ENCODE measurements around the gene GOLPH3L.
A peak's percentile ranks its signal among the peaks of the same experiment; 100 is the strongest.
"Not testable (repeated sequence)": the region's sequence is repeated elsewhere in the genome, so short reads cannot be mapped to it uniquely, and the experiment has no call there.

GOLPH3L gene

DNA sequence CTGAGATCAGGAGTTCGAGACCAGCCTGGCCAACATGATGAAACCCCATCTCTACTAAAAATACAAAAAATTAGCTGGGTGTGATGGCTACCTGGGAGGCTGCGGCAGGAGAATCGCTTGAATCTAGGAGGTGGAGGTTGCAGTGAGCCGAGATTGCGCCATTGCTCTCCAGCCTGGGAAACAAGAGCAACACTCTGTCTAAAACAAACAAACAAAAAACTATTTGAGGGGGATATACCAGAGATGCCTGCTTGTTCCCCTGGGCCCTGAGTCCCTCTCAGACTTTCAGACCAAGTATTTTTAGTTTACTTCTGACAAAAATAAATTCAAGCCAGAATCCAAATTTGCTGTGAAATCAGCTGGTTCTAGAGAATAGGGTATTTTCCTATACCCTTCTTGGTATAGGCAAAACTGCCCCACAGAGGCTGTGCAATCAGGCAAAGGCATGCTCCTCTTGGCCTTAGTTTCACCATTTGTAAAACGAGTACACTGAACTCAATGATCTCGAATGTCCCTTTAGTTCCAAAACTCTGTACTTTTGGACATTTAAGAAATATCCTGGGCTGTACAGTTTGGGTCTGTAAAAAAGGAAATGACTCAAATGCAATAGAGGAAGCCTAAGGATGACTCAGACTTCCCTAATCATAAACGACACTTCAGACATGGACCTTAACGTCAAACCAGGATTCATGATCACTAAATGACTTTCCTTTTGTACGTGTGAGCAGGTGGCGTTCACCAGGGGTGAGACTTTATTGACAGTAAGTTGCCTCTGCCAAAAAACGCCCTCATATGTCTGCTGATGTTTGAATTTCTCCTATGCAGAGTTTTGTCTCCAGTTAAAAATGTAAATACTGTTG is 83.7 kb downstream of the GOLPH3L start:
- Histone ChIP-seq H3K9me3 (ENCODE audit: control insufficient read depth in 1 of 2, low read length in 2 of 2) (no peaks in the 10 kb centered on the region), H3K4me1 (ENCODE audit: control insufficient read depth in 1 of 2, insufficient read depth in 2 of 2, low read length in 2 of 2) (peaks cover 10 to 17% of the 10 kb centered on the region in 2 donors), H3K27ac (ENCODE audit: low read length) (peak overlapping the region; percentile 95), H3K36me3 (ENCODE audit: control insufficient read depth in 1 of 2, insufficient read depth in 2 of 2, low read length in 2 of 2) (peaks cover 5 to 13% of the 10 kb centered on the region in 2 donors), H3K27me3 (ENCODE audit: low read depth, low read length) (no peaks in the 10 kb centered on the region), H3K4me3 (ENCODE audit: low read depth in 1 of 2, low read length in 2 of 2) (peak overlapping the region; percentile 13 to 46)

DNA sequence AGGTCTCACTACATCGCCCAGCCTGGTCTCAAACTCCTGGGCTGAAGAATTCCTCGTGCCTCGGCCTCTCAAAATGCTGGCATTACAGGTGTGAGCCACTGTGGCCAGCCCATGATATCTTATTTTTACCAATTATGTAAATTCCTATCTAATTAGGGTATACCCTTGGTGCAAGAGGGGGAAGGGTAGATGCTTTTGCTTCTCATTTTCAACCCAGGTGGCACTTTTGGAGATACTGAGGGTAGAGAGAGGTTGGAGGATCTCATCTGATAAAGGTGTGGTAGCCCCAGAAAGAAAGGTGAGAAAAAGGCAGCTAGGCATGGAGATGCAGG is 85.0 kb downstream of the GOLPH3L start:
- H3K4me1 ChIP-seq (ENCODE audit: control insufficient read depth in 1 of 2, insufficient read depth in 2 of 2, low read length in 2 of 2) = peaks cover 10 to 17% of the 10 kb centered on the region in 2 donors
- H3K4me3 ChIP-seq (ENCODE audit: low read depth in 1 of 2, low read length in 2 of 2) = peak overlapping the region in 1 of 2 donors; percentile 46
- H3K27ac ChIP-seq (ENCODE audit: low read length) = peak overlapping the region; percentile 95
- H3K9me3 ChIP-seq (ENCODE audit: control insufficient read depth in 1 of 2, low read length in 2 of 2) = no peaks in the 10 kb centered on the region
- peaks cover 3 to 13% of the 10 kb centered on the region in 2 donors for H3K36me3 ChIP-seq (ENCODE audit: control insufficient read depth in 1 of 2, insufficient read depth in 2 of 2, low read length in 2 of 2)
- no peaks in the 10 kb centered on the region for H3K27me3 ChIP-seq (ENCODE audit: low read depth, low read length)

DNA sequence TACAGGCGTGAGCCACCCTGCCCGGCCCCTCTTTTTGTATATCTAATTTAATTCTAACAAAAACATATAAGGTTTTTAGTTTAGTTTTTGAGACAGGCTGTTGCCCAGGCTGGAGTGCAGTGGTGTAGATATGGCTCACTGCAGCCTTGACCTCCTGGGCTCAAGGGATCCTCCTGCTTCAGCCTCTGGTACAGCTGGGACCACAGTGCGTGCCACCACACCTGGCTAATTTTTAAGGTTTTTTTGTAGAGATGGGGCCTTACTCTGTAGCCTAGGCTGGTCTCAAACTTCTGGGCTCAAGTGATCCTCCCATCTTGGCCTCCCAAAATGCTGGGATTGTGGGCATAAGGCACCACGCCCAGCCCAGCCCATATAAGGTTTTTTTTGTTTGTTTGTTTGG is 86.4 kb downstream of the GOLPH3L start:
- H3K4me1 ChIP-seq (ENCODE audit: control insufficient read depth in 1 of 2, insufficient read depth in 2 of 2, low read length in 2 of 2) = peaks cover 10 to 17% of the 10 kb centered on the region in 2 donors
- no peaks in the 10 kb centered on the region for H3K9me3 ChIP-seq (ENCODE audit: control insufficient read depth in 1 of 2, low read length in 2 of 2)
- peak overlapping the region; percentile 95 for H3K27ac ChIP-seq (ENCODE audit: low read length)
- H3K4me3 ChIP-seq (ENCODE audit: low read depth in 1 of 2, low read length in 2 of 2) = no peak overlapping the region
- H3K27me3 ChIP-seq (ENCODE audit: low read depth, low read length) = no peaks in the 10 kb centered on the region
- H3K36me3 ChIP-seq (ENCODE audit: control insufficient read depth in 1 of 2, insufficient read depth in 2 of 2, low read length in 2 of 2) = peaks cover 0 to 13% of the 10 kb centered on the region in 2 donors

DNA sequence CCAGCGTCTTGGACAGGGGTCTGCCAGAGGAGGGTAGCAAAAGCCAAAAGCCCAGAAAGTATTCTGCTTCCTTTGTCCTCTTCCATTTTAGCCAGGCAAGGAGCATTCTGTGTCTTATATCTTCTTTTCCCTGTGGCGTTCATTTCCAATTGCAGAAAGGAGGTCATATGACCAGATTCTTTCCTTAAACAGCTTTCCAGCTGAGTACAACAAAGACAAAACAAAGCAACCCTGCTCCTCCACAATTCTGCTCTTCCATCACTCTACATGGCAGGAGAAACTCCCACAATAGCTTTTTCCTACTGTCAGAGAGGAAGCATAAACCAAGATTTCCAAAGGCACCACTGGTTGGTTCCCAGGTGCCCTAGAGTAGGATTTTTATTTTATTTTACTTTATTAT is 87.2 kb downstream of the GOLPH3L start:
- H3K9me3 ChIP-seq (ENCODE audit: control insufficient read depth in 1 of 2, low read length in 2 of 2) = no peaks in the 10 kb centered on the region
- H3K27ac ChIP-seq (ENCODE audit: low read length) = peak overlapping the region; percentile 83
- H3K4me1 ChIP-seq (ENCODE audit: control insufficient read depth in 1 of 2, insufficient read depth in 2 of 2, low read length in 2 of 2) = peaks cover 10 to 17% of the 10 kb centered on the region in 2 donors
- peaks cover 0 to 13% of the 10 kb centered on the region in 2 donors for H3K36me3 ChIP-seq (ENCODE audit: control insufficient read depth in 1 of 2, insufficient read depth in 2 of 2, low read length in 2 of 2)
- H3K27me3 ChIP-seq (ENCODE audit: low read depth, low read length) = no peaks in the 10 kb centered on the region
- no peak overlapping the region for H3K4me3 ChIP-seq (ENCODE audit: low read depth in 1 of 2, low read length in 2 of 2)

DNA sequence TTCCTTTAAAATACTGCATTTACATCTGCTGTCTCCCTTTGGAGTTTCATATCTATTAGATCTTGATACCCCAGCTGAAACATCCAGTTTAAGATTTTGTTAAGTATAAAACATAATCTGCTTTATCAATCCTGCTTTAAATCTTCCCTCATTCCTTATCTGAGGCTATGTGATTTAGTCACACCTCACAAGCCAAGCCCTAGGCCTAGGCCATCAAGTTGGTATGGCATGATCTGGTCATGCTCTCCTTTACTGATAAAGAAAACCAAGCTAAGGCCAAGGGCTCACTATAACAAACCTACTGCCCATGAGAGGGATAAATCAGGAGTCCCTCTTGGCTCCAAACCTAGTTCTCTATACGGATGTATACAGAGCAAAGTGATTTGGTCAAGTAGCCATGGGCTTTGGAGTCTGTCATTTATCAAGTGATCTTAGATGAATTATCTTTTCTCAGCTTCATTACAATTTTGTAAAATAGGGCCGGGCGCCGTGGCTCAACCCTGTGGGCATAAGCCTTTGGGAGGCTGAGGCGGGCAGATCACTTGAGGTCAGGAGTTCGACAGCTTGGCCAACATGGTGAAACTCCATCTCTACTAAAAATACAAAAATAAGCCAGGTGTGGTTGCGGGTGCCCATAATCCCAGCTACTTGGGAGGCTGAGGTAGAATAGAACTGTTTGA is 90.4 kb downstream of the GOLPH3L start:
- Histone ChIP-seq H3K36me3 (ENCODE audit: control insufficient read depth in 1 of 2, insufficient read depth in 2 of 2, low read length in 2 of 2) (no peaks in the 10 kb centered on the region), H3K4me1 (ENCODE audit: control insufficient read depth in 1 of 2, insufficient read depth in 2 of 2, low read length in 2 of 2) (peaks cover 6 to 11% of the 10 kb centered on the region in 2 donors), H3K4me3 (ENCODE audit: low read depth in 1 of 2, low read length in 2 of 2) (no peak overlapping the region), H3K9me3 (ENCODE audit: control insufficient read depth in 1 of 2, low read length in 2 of 2) (no peaks in the 10 kb centered on the region), H3K27ac (ENCODE audit: low read length) (peak overlapping the region; percentile 25), H3K27me3 (ENCODE audit: low read depth, low read length) (no peaks in the 10 kb centered on the region)

DNA sequence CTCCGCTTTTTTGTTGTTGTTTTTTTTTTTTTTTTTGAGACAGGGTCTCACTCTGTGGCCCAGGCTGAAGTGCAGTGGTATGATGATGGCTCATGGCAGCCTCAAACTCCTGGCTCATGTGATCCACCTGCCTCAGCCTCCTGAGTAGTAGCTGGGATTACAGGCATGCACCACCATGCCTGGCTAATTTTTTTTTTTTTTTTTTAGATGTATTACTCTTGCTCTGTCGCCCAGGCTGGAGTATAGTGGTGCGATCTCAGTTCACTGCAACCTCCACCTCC is 91.6 kb downstream of the GOLPH3L start:
- not testable (repeated sequence) for H3K4me1 ChIP-seq (ENCODE audit: control insufficient read depth in 1 of 2, insufficient read depth in 2 of 2, low read length in 2 of 2); H3K9me3 ChIP-seq (ENCODE audit: control insufficient read depth in 1 of 2, low read length in 2 of 2); H3K4me3 ChIP-seq (ENCODE audit: low read depth in 1 of 2, low read length in 2 of 2); H3K36me3 ChIP-seq (ENCODE audit: control insufficient read depth in 1 of 2, insufficient read depth in 2 of 2, low read length in 2 of 2); H3K27me3 ChIP-seq (ENCODE audit: low read depth, low read length)
- peak overlapping the region; percentile 49 for H3K27ac ChIP-seq (ENCODE audit: low read length)

DNA sequence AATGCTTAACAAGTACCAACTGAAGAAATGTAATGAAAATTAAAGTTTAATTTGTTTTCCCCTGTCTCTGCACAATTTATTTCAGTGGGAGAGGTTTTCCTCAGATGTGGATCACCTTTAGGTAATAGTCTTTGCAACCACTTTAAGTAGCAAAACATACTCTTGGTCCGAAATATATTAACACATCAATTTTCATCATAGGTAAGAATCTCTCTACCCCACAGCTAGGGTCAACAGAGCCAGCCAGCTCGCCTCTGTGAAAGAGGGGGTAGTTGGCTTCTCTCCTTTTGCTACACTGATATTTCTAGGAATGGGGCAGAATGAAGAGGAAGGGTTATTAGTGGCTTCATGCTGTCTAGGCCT is 92.7 kb downstream of the GOLPH3L start:
- Histone ChIP-seq H3K36me3 (ENCODE audit: control insufficient read depth in 1 of 2, insufficient read depth in 2 of 2, low read length in 2 of 2) (no peaks in the 10 kb centered on the region), H3K27me3 (ENCODE audit: low read depth, low read length) (no peaks in the 10 kb centered on the region), H3K27ac (ENCODE audit: low read length) (peak overlapping the region; percentile 89), H3K9me3 (ENCODE audit: control insufficient read depth in 1 of 2, low read length in 2 of 2) (no peaks in the 10 kb centered on the region), H3K4me3 (ENCODE audit: low read depth in 1 of 2, low read length in 2 of 2) (no peak overlapping the region), H3K4me1 (ENCODE audit: control insufficient read depth in 1 of 2, insufficient read depth in 2 of 2, low read length in 2 of 2) (peaks cover 0 to 2% of the 10 kb centered on the region in 2 donors)

DNA sequence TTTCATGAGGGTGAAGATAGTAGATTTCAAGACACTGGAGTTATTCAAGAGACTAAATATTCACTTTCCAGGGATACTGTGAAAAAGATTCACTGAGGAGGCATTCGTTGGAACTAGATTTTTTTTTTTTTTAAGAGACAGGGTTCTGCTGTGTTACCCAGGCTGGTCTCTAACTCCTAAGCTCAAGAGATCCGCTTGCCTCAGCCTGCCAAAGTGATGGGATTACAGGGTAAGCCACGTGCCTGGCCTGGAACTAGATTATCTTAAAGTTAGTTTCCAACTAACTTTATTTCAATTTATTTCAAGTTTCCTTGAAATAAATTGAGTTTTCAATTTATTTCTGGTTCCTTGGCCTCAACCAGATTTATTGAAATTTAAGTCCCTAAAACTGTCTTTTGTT is 93.2 kb downstream of the GOLPH3L start:
- no peak overlapping the region for H3K4me3 ChIP-seq (ENCODE audit: low read depth in 1 of 2, low read length in 2 of 2)
- H3K36me3 ChIP-seq (ENCODE audit: control insufficient read depth in 1 of 2, insufficient read depth in 2 of 2, low read length in 2 of 2) = no peaks in the 10 kb centered on the region
- H3K27me3 ChIP-seq (ENCODE audit: low read depth, low read length) = no peaks in the 10 kb centered on the region
- H3K4me1 ChIP-seq (ENCODE audit: control insufficient read depth in 1 of 2, insufficient read depth in 2 of 2, low read length in 2 of 2) = no peaks in the 10 kb centered on the region
- no peaks in the 10 kb centered on the region for H3K9me3 ChIP-seq (ENCODE audit: control insufficient read depth in 1 of 2, low read length in 2 of 2)
- H3K27ac ChIP-seq (ENCODE audit: low read length) = peak overlapping the region; percentile 89

DNA sequence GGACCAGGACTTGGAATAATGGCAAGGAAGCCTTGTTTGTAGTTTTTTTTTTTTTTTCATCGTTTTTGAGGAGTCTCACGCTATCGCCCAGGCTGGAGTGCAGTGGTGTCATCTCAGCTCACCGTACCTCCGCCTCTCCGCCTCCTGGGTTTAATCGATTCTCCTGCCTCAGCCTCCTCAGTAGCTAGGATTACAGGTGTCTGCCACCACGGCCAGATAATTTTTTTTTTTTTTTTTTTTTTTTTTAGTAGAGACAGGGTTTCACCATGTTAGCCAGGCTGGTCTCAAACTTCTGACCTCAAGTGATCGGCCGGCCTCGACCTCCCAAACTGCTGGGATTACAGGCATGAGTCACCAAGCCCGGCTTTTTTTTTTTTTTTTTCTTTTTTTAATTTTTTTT is 94.6 kb downstream of the GOLPH3L start:
- not testable (repeated sequence) for H3K27ac ChIP-seq (ENCODE audit: low read length); H3K27me3 ChIP-seq (ENCODE audit: low read depth, low read length); H3K9me3 ChIP-seq (ENCODE audit: control insufficient read depth in 1 of 2, low read length in 2 of 2); H3K4me3 ChIP-seq (ENCODE audit: low read depth in 1 of 2, low read length in 2 of 2); H3K4me1 ChIP-seq (ENCODE audit: control insufficient read depth in 1 of 2, insufficient read depth in 2 of 2, low read length in 2 of 2); H3K36me3 ChIP-seq (ENCODE audit: control insufficient read depth in 1 of 2, insufficient read depth in 2 of 2, low read length in 2 of 2)

DNA sequence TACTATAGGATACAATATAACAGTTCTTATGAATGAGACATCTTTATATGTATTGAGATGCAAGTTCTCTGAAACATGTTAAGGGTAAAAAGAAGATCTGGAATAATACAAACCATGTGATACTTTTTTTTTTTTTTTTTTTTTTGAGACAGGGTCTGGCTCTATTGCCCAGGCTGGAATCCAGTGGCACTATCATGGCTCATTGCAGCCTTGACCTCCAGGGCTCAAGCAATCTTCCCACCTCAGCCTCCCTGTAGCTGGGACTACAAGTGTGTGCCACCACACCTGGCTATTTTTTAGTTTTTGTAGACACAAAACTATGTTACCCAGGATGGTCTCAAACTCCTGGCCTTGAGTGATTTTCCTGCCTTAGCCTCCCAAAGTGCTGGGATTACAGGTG is 95.4 kb downstream of the GOLPH3L start:
- Histone ChIP-seq H3K9me3 (ENCODE audit: control insufficient read depth in 1 of 2, low read length in 2 of 2) (no peaks in the 10 kb centered on the region), H3K36me3 (ENCODE audit: control insufficient read depth in 1 of 2, insufficient read depth in 2 of 2, low read length in 2 of 2) (no peaks in the 10 kb centered on the region), H3K4me1 (ENCODE audit: control insufficient read depth in 1 of 2, insufficient read depth in 2 of 2, low read length in 2 of 2) (no peaks in the 10 kb centered on the region), H3K27me3 (ENCODE audit: low read depth, low read length) (no peaks in the 10 kb centered on the region), H3K27ac (ENCODE audit: low read length) (no peak overlapping the region), H3K4me3 (ENCODE audit: low read depth in 1 of 2, low read length in 2 of 2) (no peak overlapping the region)

DNA sequence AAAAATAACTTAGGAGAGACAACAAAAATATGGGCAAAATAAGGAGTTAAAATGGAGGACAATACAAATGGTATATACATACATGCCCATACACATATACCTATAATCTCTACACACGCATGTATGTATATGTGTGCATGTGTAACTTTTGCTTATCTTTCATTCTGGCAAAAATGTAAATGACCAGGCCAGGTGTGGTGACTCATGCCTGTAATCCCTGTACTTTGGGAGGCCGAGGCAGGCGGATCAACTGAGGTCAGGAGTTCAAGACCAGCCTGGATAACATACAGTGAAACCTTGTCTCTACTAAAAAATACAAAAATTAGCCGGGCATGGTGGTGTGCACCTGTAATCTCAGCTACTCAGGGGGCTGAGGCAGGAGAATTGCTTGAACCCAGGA is 98.6 kb downstream of the GOLPH3L start:
- not testable (repeated sequence) for H3K27me3 ChIP-seq (ENCODE audit: low read depth, low read length); H3K4me3 ChIP-seq (ENCODE audit: low read depth in 1 of 2, low read length in 2 of 2); H3K27ac ChIP-seq (ENCODE audit: low read length); H3K4me1 ChIP-seq (ENCODE audit: control insufficient read depth in 1 of 2, insufficient read depth in 2 of 2, low read length in 2 of 2); H3K36me3 ChIP-seq (ENCODE audit: control insufficient read depth in 1 of 2, insufficient read depth in 2 of 2, low read length in 2 of 2); H3K9me3 ChIP-seq (ENCODE audit: control insufficient read depth in 1 of 2, low read length in 2 of 2)

DNA sequence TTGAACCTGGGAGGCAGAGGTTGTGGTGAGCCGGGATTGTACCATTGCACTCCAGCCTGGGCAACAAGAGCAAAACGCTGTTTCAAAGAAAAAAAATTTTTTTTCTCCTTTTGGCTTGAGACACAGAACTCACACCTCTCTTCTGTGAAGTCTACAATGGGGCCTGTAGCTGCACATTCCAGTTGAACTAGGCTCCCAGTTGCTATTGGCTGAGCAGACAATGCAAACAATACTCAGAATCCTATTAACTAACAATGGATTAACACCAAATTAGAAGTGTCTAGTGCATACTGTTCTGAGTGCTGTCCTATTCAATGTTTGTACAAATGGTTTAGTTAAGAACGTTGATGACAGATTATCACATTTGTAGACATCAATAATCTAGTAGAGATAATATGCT is 100.0 kb downstream of the GOLPH3L start:
- Histone ChIP-seq H3K4me3 (ENCODE audit: low read depth in 1 of 2, low read length in 2 of 2) (no peak overlapping the region), H3K4me1 (ENCODE audit: control insufficient read depth in 1 of 2, insufficient read depth in 2 of 2, low read length in 2 of 2) (no peaks in the 10 kb centered on the region), H3K9me3 (ENCODE audit: control insufficient read depth in 1 of 2, low read length in 2 of 2) (no peaks in the 10 kb centered on the region), H3K27ac (ENCODE audit: low read length) (no peak overlapping the region), H3K36me3 (ENCODE audit: control insufficient read depth in 1 of 2, insufficient read depth in 2 of 2, low read length in 2 of 2) (no peaks in the 10 kb centered on the region), H3K27me3 (ENCODE audit: low read depth, low read length) (no peaks in the 10 kb centered on the region)
